D721Med (cell line): ENCODE results near the gene PRR20D.
"Not testable (repeated sequence)": the region's sequence is repeated elsewhere in the genome, so short reads cannot be mapped to it uniquely, and the experiment has no call there.

Source experiments
- DNase-seq: peaks from one replicate; pipeline ENCODE4 v3.0.0; 2011; ENCODE audit warnings: low spot score; ENCODE audit not compliant: insufficient read length
- FAIRE-seq: peaks from 2 replicates; lab custom pipeline; 2011; peaks lifted over from hg19 to GRCh38; lab: Jason Lieb, UNC
- CTCF ChIP-seq: IDR thresholded peaks from 2 replicates; pipeline ENCODE4 v1.5.1; 2012; ENCODE audit warnings: mild to moderate bottlenecking, control low read depth; ENCODE audit not compliant: insufficient read depth; ENCODE audit errors: missing control alignments

PRR20D gene

GRCh38 chr13:57166897-57167296 lies 6.5 kb downstream of the PRR20D start, which contains the start of gene PRR20E:
Gene PRR20E (plus strand): TSS chr13:57167197. CDS start chr13:57167584, 387 bp downstream.
- DNase-seq, FAIRE-seq: not testable (repeated sequence)

GRCh38 chr13:57191667-57192066 lies 31.2 kb downstream of the PRR20D start:
- DNase-seq (no peak), FAIRE-seq (no peak)
- no peak for TF ChIP-seq CTCF

- FAIRE-seq (no peak), DNase-seq (no peak)
- no peak for TF ChIP-seq CTCF
These were observed 52.6 kb downstream of the PRR20D start for GRCh38 chr13:57212989-57213388.
